Neuronal stem cell (in vitro differentiated cells): ENCODE measurements around the gene MRPL37.

Experiments
- DNase-seq: peaks from one replicate; pipeline ENCODE4 v3.0.0-alpha.2; 2013; ENCODE audit warnings: low spot score
- H2AFZ ChIP-seq: one replicate; pipeline ENCODE4 v1.6.1; 2013; ENCODE audit warnings: mild to moderate bottlenecking, low read length, inconsistent platforms
- H2AK5ac ChIP-seq: 2 replicates; pipeline ENCODE4 v1.6.1; 2013; ENCODE audit warnings: low read depth, mild to moderate bottlenecking, inconsistent platforms, low read length, moderate library complexity, mixed read lengths
- H2BK120ac ChIP-seq: 2 replicates; pipeline ENCODE4 v1.6.1; 2013; ENCODE audit warnings: low read depth, mild to moderate bottlenecking, inconsistent platforms, low read length, moderate library complexity, mixed read lengths
- H2BK12ac ChIP-seq: one replicate; pipeline ENCODE4 v1.6.1; 2013; ENCODE audit warnings: low read length, inconsistent platforms
- H2BK15ac ChIP-seq: 2 replicates; pipeline ENCODE4 v1.6.1; 2013; ENCODE audit warnings: mild to moderate bottlenecking, low read length, inconsistent platforms, mixed read lengths
- H2BK5ac ChIP-seq: one replicate; pipeline ENCODE4 v1.6.1; 2013; ENCODE audit warnings: inconsistent platforms, mild to moderate bottlenecking, low read length, moderate library complexity
- H3K14ac ChIP-seq: one replicate; pipeline ENCODE4 v1.6.1; 2013; ENCODE audit warnings: low read length, inconsistent platforms
- H3K18ac ChIP-seq: 2 replicates; pipeline ENCODE4 v1.6.1; 2013; ENCODE audit warnings: low read length, inconsistent platforms
- H3K23ac ChIP-seq: 2 replicates; pipeline ENCODE4 v1.6.1; 2013; ENCODE audit warnings: low read depth, mild to moderate bottlenecking, mixed read lengths, low read length, inconsistent platforms; ENCODE audit not compliant: poor library complexity
- H3K27ac ChIP-seq: replicated peaks from 3 replicates; pipeline ENCODE4 v1.5.1; 2013; ENCODE audit warnings: low read length, inconsistent platforms
- H3K27me3 ChIP-seq, 3 experiments: 2 replicates each; pipeline ENCODE4 v1.6.1; 2013; ENCODE audit warnings: low read length in 3 of 3, mild to moderate bottlenecking in 2 of 3, inconsistent platforms in 1 of 3, low read depth in 1 of 3, mixed read lengths in 1 of 3, moderate library complexity in 1 of 3; ENCODE audit not compliant: control insufficient read depth in 3 of 3, insufficient read depth in 3 of 3
- H3K36me3 ChIP-seq, 2 donors: replicated peaks in 1 of 2; 2 replicates each; pipeline ENCODE4 v1.6.1; 2013; ENCODE audit warnings: low read length in 2 of 2; ENCODE audit not compliant: control insufficient read depth in 2 of 2, insufficient read depth in 2 of 2
- H3K4ac ChIP-seq: 2 replicates; pipeline ENCODE4 v1.6.1; 2013; ENCODE audit warnings: inconsistent platforms, mild to moderate bottlenecking, low read length, moderate library complexity
- H3K4me1 ChIP-seq, 2 donors: 1 replicate in 1 of 2; 2 replicates in 1 of 2; pipeline ENCODE4 v1.6.1; 2013; ENCODE audit warnings: low read length in 2 of 2, low read depth in 1 of 2; ENCODE audit not compliant: control insufficient read depth in 2 of 2, insufficient read depth in 1 of 2
- H3K4me2 ChIP-seq: one replicate; pipeline ENCODE4 v1.6.1; 2013; ENCODE audit warnings: mild to moderate bottlenecking, low read length, inconsistent platforms; ENCODE audit not compliant: insufficient read depth, poor library complexity, severe bottlenecking
- H3K4me3 ChIP-seq, 2 donors: 2 replicates each; pipeline ENCODE4 v1.5.1; 2013; ENCODE audit warnings: low read length in 2 of 2, mild to moderate bottlenecking in 2 of 2, inconsistent platforms in 1 of 2, moderate library complexity in 1 of 2
- H3K79me1 ChIP-seq: one replicate; pipeline ENCODE4 v1.6.1; 2013; ENCODE audit warnings: low read depth, mild to moderate bottlenecking, inconsistent platforms, low read length, moderate library complexity
- H3K9ac ChIP-seq: one replicate; pipeline ENCODE4 v1.6.1; 2013; ENCODE audit warnings: mild to moderate bottlenecking, low read depth, low read length, inconsistent platforms; ENCODE audit not compliant: poor library complexity
- H3K9me3 ChIP-seq, 2 donors: replicated peaks in 1 of 2; 2 replicates each; pipeline versions ENCODE3 to v1.6.1; 2013; ENCODE audit warnings: low read length in 2 of 2, mild to moderate bottlenecking in 2 of 2, inconsistent platforms in 1 of 2, low read depth in 1 of 2, mixed read lengths in 1 of 2, moderate library complexity in 1 of 2; ENCODE audit not compliant: control insufficient read depth in 2 of 2, insufficient read depth in 1 of 2
- H4K8ac ChIP-seq: one replicate; pipeline ENCODE4 v1.6.1; 2013; ENCODE audit warnings: low read depth, mild to moderate bottlenecking, inconsistent platforms, low read length, moderate library complexity
- H4K91ac ChIP-seq: one replicate; pipeline ENCODE4 v1.6.1; 2013; ENCODE audit warnings: low read length, low read depth, mild to moderate bottlenecking, inconsistent platforms; ENCODE audit not compliant: poor library complexity
- WGBS, 2 donors: extraction: QIAGEN DNeasy Blood & Tissue Kit; methylation state at CpG; one replicate each; pipeline ENCODE4 v1.1.7; 2013; ENCODE audit warnings: missing lambda C conversion rate in 2 of 2, mixed read lengths in 1 of 2; ENCODE audit not compliant: insufficient read length in 2 of 2, insufficient replicate concordance in 1 of 2; ENCODE audit errors: extremely low coverage in 2 of 2; 5-methylcytosine and 5-hydroxymethylcytosine counted together

The MRPL37 gene

DNA sequence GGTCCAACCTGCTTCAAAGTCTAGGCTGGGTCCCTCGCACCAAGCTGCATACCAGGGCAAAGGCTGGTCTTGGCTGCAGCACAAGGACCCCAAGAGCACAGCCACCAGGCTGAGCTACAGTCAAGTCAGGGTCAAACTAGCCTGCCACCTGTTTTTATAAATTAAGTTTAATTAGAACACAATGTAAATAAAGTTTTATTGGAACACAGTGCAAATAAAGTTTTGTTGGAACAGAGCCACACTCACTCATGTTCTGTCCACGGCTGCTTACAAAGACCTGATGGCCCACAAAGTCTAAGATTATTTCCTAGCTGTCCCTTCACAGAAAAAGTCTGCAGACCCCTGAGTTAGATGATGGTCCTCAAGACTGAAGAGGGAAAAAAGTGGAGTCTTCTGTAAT, 66.2 kb downstream of the MRPL37 start:
- H3K14ac ChIP-seq: no peak overlapping the region
- H3K18ac ChIP-seq: no peak overlapping the region
- no peak overlapping the region for H2AFZ ChIP-seq
- peaks cover 17% of the 10 kb centered on the region for H3K79me1 ChIP-seq
- H3K36me3 ChIP-seq: peaks cover 0 to 81% of the 10 kb centered on the region in 2 donors
- no peak overlapping the region for H2BK15ac ChIP-seq
- H3K4me3 ChIP-seq: no peak overlapping the region
- no peak overlapping the region for H3K27ac ChIP-seq
- no peak overlapping the region for H2AK5ac ChIP-seq
- H3K4me1 ChIP-seq: peaks cover 2 to 3% of the 10 kb centered on the region in 2 donors
- H2BK12ac ChIP-seq: no peak overlapping the region
- no peak overlapping the region for H4K91ac ChIP-seq
- H2BK5ac ChIP-seq: no peak overlapping the region
- H3K4me2 ChIP-seq: no peak overlapping the region
- no peak overlapping the region for H3K4ac ChIP-seq
- H3K27me3 ChIP-seq: peaks cover 0 to 1% (median 0%) of the 10 kb centered on the region in 3 experiments
- no peak overlapping the region for H3K23ac ChIP-seq
- H4K8ac ChIP-seq: no peak overlapping the region
- no peak overlapping the region for H3K9ac ChIP-seq
- DNase-seq: no peak
- no peak overlapping the region for H2BK120ac ChIP-seq
- WGBS, 2 donors: no CpG with 5 or more reads among the region's 2 CpGs
- no peaks in the 10 kb centered on the region for H3K9me3 ChIP-seq

DNA sequence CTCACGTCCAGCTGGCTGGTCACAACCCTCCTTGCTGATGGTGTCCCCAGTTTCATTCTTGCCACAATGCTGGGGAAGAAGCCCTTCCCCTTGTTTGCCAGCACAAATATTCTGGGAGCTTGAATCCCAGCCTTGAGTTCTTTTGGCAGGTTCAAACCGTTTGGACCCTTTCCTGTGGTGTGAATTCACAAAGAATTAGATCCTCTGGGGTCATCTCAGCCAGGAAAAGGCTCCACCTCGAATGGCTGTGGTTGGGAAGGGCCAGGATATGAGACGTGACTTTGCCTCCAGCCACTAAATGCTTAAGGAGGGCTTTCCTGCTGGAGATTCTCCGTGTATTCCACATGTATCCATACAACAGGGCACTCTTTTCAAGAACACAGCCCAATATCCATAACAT, 66.9 kb downstream of the MRPL37 start:
- Histone ChIP-seq H3K4me2 (no peak overlapping the region), H3K27me3 (peaks cover 0 to 1% (median 0%) of the 10 kb centered on the region in 3 experiments), H3K4ac (no peak overlapping the region), H3K27ac (no peak overlapping the region), H3K23ac (no peak overlapping the region), H3K18ac (no peak overlapping the region), H3K9me3 (no peaks in the 10 kb centered on the region), H2BK12ac (no peak overlapping the region), H2AFZ (no peak overlapping the region), H3K14ac (no peak overlapping the region), H3K4me3 (no peak overlapping the region), H4K8ac (no peak overlapping the region), H3K4me1 (peaks cover 3 to 4% of the 10 kb centered on the region in 2 donors), H4K91ac (no peak overlapping the region), H2AK5ac (no peak overlapping the region), H3K9ac (no peak overlapping the region), H2BK15ac (no peak overlapping the region), H2BK120ac (no peak overlapping the region), H3K36me3 (peaks cover 0 to 80% of the 10 kb centered on the region in 2 donors), H2BK5ac (no peak overlapping the region), H3K79me1 (peaks cover 17% of the 10 kb centered on the region)
- no CpG with 5 or more reads among the region's 5 CpGs for WGBS, 2 donors
- no peak for DNase-seq
